Mesenchymal stem cell (in vitro differentiated cells and primary cell): Measurements from ENCODE around the gene INPP5F.
"Not testable (repeated sequence)": the region's sequence is repeated elsewhere in the genome, so short reads cannot be mapped to it uniquely, and the experiment has no call there.

Source experiments
- DNase-seq: peaks from one replicate; pipeline ENCODE4 v3.0.0-alpha.2; 2013
- H2AFZ ChIP-seq: one replicate; pipeline ENCODE4 v1.6.1; 2013; ENCODE audit warnings: low read depth, mild to moderate bottlenecking, control low read depth, inconsistent platforms, low read length, moderate library complexity
- H2AK5ac ChIP-seq: 2 replicates; pipeline ENCODE4 v1.6.1; 2013; ENCODE audit warnings: low read length, moderate library complexity, mild to moderate bottlenecking, inconsistent platforms; ENCODE audit not compliant: severe bottlenecking
- H2BK120ac ChIP-seq: one replicate; pipeline ENCODE4 v1.6.1; 2013; ENCODE audit warnings: low read depth, mild to moderate bottlenecking, inconsistent platforms, low read length, moderate library complexity
- H2BK12ac ChIP-seq, 2 experiments: one replicate each; pipeline ENCODE4 v1.6.1; 2013; ENCODE audit warnings: inconsistent platforms in 2 of 2, low read length in 2 of 2, mild to moderate bottlenecking in 2 of 2, moderate library complexity in 2 of 2, control low read depth in 1 of 2
- H2BK15ac ChIP-seq: one replicate; pipeline ENCODE4 v1.6.1; 2013; ENCODE audit warnings: mild to moderate bottlenecking, low read depth, inconsistent platforms; ENCODE audit not compliant: poor library complexity, severe bottlenecking
- H2BK5ac ChIP-seq: 2 replicates; pipeline ENCODE4 v1.6.1; 2013; ENCODE audit warnings: low read depth, mild to moderate bottlenecking, low read length, control low read depth, inconsistent platforms; ENCODE audit not compliant: poor library complexity, severe bottlenecking
- H3K14ac ChIP-seq, 2 experiments: one replicate each; pipeline ENCODE4 v1.6.1; 2013; ENCODE audit warnings: inconsistent platforms in 2 of 2, low read length in 2 of 2, control low read depth in 1 of 2, mild to moderate bottlenecking in 1 of 2, moderate library complexity in 1 of 2
- H3K18ac ChIP-seq, 2 experiments: one replicate each; pipeline ENCODE4 v1.6.1; 2013; ENCODE audit warnings: inconsistent platforms in 2 of 2, low read length in 2 of 2, control low read depth in 1 of 2, low read depth in 1 of 2, mild to moderate bottlenecking in 1 of 2
- H3K23ac ChIP-seq, 2 experiments: one replicate each; pipeline ENCODE4 v1.6.1; 2013; ENCODE audit warnings: inconsistent platforms in 2 of 2, low read length in 2 of 2, mild to moderate bottlenecking in 2 of 2, moderate library complexity in 2 of 2, control low read depth in 1 of 2
- H3K27ac ChIP-seq: 2 replicates; pipeline ENCODE4 v1.5.1; 2013; ENCODE audit warnings: mild to moderate bottlenecking, moderate library complexity, low read length, control low read depth, inconsistent platforms; ENCODE audit not compliant: poor library complexity, severe bottlenecking
- H3K27me3 ChIP-seq, 2 experiments: 2 replicates each; pipeline versions ENCODE4 v1.6.1 to v1.7.0; 2013; ENCODE audit warnings: low read length in 2 of 2, mild to moderate bottlenecking in 2 of 2, moderate library complexity in 2 of 2, control low read depth in 1 of 2, inconsistent platforms in 1 of 2; ENCODE audit not compliant: control insufficient read depth in 1 of 2, insufficient read depth in 1 of 2
- H3K36me3 ChIP-seq, 2 experiments: 2 replicates each; pipeline versions ENCODE4 v1.6.1 to v1.7.0; 2013; ENCODE audit warnings: low read length in 2 of 2, control low read depth in 1 of 2, inconsistent platforms in 1 of 2, low read depth in 1 of 2, mild to moderate bottlenecking in 1 of 2; ENCODE audit not compliant: insufficient read depth in 2 of 2, control insufficient read depth in 1 of 2
- H3K4ac ChIP-seq, 2 experiments: one replicate each; pipeline ENCODE4 v1.6.1; 2013; ENCODE audit warnings: inconsistent platforms in 2 of 2, low read length in 2 of 2, mild to moderate bottlenecking in 2 of 2, moderate library complexity in 2 of 2, control low read depth in 1 of 2, low read depth in 1 of 2
- H3K4me1 ChIP-seq: 2 replicates; pipeline ENCODE4 v1.6.1; 2013; ENCODE audit warnings: low read depth, low read length, control low read depth; ENCODE audit not compliant: control insufficient read depth, insufficient read depth
- H3K4me2 ChIP-seq: 2 replicates; pipeline ENCODE4 v1.6.1; 2013; ENCODE audit warnings: low read length, mild to moderate bottlenecking, inconsistent platforms; ENCODE audit not compliant: poor library complexity, severe bottlenecking
- H3K4me3 ChIP-seq, 2 experiments: 2 replicates each; pipeline versions ENCODE4 v1.5.1 to v1.7.0; 2013; ENCODE audit warnings: low read length in 2 of 2, mild to moderate bottlenecking in 2 of 2, control low read depth in 1 of 2, low read depth in 1 of 2; ENCODE audit not compliant: insufficient read depth in 1 of 2
- H3K79me1 ChIP-seq: replicated peaks from 2 replicates; pipeline ENCODE4 v1.6.1; 2013; ENCODE audit warnings: mild to moderate bottlenecking, control low read depth, low read length, inconsistent platforms; ENCODE audit not compliant: poor library complexity, severe bottlenecking
- H3K9ac ChIP-seq: 2 replicates; pipeline ENCODE4 v1.7.0; 2013; ENCODE audit warnings: mild to moderate bottlenecking, low read length, moderate library complexity
- H3K9me3 ChIP-seq: 2 replicates; pipeline ENCODE4 v1.7.0; 2013; ENCODE audit warnings: mild to moderate bottlenecking, low read length; ENCODE audit not compliant: control insufficient read depth
- H4K8ac ChIP-seq: one replicate; pipeline ENCODE4 v1.6.1; 2013; ENCODE audit warnings: inconsistent platforms, mild to moderate bottlenecking, low read length, moderate library complexity
- H4K91ac ChIP-seq: one replicate; pipeline ENCODE4 v1.6.1; 2013; ENCODE audit warnings: mild to moderate bottlenecking, low read length, inconsistent platforms
- WGBS: methylation state at CpG from one replicate; pipeline ENCODE4 v1.1.7; 2013; ENCODE audit warnings: mixed read lengths; 5-methylcytosine and 5-hydroxymethylcytosine counted together

INPP5F gene

DNA sequence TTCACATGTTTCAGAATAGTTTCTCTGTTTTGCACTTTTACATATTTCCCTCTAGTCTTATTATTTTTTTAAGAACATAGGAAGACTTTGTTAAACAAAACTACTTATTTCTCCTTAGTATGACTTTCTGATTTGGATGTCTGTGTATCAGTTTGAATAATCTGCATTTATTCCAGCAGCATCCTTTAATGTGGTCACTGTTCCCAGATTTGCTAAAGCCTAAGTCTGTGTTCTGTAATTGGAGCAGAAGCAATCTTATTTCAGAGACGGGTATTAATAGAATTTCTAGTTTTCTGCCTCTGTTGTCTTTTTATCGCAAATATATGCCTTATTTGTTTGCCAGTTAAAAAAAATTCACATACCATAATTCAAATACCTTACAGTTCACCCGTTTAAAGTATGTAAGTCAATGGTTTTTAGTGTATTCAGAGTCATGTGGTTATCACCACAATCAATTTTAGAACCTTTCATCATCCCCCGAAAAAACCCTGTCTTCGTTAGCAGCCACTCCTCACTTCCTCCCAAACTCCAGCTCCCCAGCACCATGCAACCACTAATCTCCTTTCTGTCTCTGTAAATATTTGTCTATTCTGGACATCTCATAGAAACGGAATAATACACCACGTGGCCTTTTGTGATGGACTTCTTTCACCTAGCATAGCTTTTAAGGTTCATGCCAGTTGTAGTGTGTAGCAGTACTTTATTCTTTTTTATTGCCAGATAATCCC, 58.7 kb downstream of the INPP5F start:
- no peak overlapping the region for H3K9ac ChIP-seq
- peak; percentile 46 for DNase-seq
- no peak overlapping the region for H3K27ac ChIP-seq
- H3K23ac ChIP-seq = no peak overlapping the region
- no peaks in the 10 kb centered on the region for H3K9me3 ChIP-seq
- H3K27me3 ChIP-seq = no peaks in the 10 kb centered on the region
- no peak overlapping the region for H2AFZ ChIP-seq
- H3K4me2 ChIP-seq = no peak overlapping the region
- no peak overlapping the region for H3K14ac ChIP-seq
- H2BK120ac ChIP-seq = no peak overlapping the region
- H2BK15ac ChIP-seq = no peak overlapping the region
- H3K4me1 ChIP-seq = peaks cover 2% of the 10 kb centered on the region
- no peak overlapping the region for H3K4me3 ChIP-seq
- H2BK5ac ChIP-seq = no peak overlapping the region
- H2AK5ac ChIP-seq = no peak overlapping the region
- no peak overlapping the region for H4K8ac ChIP-seq
- no peak overlapping the region for H3K4ac ChIP-seq
- H3K36me3 ChIP-seq = no peaks in the 10 kb centered on the region
- H3K79me1 ChIP-seq = peaks cover 6% of the 10 kb centered on the region
- no peak overlapping the region for H3K18ac ChIP-seq
- H4K91ac ChIP-seq = no peak overlapping the region
- WGBS = 20% methylated on average over 3 of the region's 7 CpGs
- no peak overlapping the region for H2BK12ac ChIP-seq

DNA sequence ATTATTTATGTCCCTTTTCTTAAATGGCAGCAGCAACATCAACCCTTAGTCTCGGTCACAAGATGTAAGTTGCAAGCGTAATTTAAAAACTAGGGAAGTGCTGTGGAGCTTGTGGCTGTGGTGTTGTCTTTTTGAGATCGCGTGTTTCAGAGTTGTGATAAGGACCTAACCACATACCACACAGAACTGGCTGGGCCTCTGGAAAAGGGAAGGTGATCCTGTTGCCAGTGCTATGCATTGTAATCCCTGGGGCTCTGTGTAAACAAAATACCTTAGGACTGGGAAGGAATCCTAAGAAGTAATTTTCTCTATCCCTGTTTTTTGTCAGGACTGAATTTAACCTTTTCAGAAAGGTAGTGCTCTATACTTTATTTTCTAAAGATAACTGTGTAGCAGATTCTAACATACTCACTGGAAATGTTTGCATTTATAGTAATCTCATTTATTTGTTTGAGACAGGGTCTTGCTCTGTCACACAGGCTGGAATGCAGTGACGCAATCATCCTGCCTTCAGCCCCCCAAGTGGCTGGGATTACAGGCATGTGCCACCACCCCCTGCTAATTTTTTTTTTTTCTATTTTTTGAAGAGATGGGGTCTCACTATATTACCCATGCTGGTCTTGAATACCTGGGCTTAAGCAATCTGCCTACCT, 60.4 kb downstream of the INPP5F start:
- Histone ChIP-seq H3K4me1 (peaks cover 2% of the 10 kb centered on the region), H3K27ac (no peak overlapping the region), H3K27me3 (no peaks in the 10 kb centered on the region), H3K9me3 (no peaks in the 10 kb centered on the region), H3K4me3 (no peak overlapping the region), H3K79me1 (peaks cover 5% of the 10 kb centered on the region), H4K8ac (no peak overlapping the region), H3K36me3 (no peaks in the 10 kb centered on the region), H3K14ac (no peak overlapping the region), H2BK15ac (no peak overlapping the region), H3K4me2 (no peak overlapping the region), H4K91ac (no peak overlapping the region), H2AFZ (no peak overlapping the region), H2BK120ac (no peak overlapping the region), H2BK12ac (no peak overlapping the region), H2BK5ac (no peak overlapping the region), H3K4ac (no peak overlapping the region), H3K23ac (no peak overlapping the region), H2AK5ac (no peak overlapping the region), H3K18ac (no peak overlapping the region), H3K9ac (no peak overlapping the region)
- DNase-seq = peak; percentile 81
- 34% methylated on average over 3 of the region's 5 CpGs for WGBS

DNA sequence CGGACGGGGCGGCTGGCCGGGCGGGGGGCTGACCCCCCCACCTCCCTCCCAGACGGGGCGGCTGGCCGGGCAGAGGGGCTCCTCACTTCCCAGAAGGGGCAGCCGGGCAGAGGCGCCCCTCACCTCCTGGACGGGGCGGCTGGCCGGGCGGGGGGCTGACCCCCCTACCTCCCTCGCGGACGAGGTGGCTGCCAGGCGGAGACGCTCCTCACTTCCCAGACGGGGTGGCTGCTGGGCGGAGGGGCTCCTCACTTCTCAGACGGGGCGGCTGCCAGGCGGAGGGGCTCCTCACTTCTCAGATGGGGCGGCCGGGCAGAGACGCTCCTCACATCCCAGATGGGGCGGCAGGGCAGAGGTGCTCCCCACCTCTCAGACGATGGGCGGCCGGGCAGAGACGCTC, 69.3 kb downstream of the INPP5F start:
- over 99% methylated on average over 16 of the region's 32 CpGs for whole genome bisulfite sequencing
- H4K8ac ChIP-seq, H2BK12ac ChIP-seq, H3K27me3 ChIP-seq, H2BK120ac ChIP-seq, H2AK5ac ChIP-seq, H2BK5ac ChIP-seq, H3K4ac ChIP-seq, H3K4me3 ChIP-seq, H4K91ac ChIP-seq, H3K4me1 ChIP-seq, H3K9me3 ChIP-seq, H3K27ac ChIP-seq, H2AFZ ChIP-seq, H3K9ac ChIP-seq, H3K4me2 ChIP-seq, H2BK15ac ChIP-seq, H3K79me1 ChIP-seq, H3K23ac ChIP-seq, H3K14ac ChIP-seq, H3K18ac ChIP-seq, DNase-seq: not testable (repeated sequence)
- H3K36me3 ChIP-seq = peaks cover 0 to 11% of the 10 kb centered on the region in 2 experiments

DNA sequence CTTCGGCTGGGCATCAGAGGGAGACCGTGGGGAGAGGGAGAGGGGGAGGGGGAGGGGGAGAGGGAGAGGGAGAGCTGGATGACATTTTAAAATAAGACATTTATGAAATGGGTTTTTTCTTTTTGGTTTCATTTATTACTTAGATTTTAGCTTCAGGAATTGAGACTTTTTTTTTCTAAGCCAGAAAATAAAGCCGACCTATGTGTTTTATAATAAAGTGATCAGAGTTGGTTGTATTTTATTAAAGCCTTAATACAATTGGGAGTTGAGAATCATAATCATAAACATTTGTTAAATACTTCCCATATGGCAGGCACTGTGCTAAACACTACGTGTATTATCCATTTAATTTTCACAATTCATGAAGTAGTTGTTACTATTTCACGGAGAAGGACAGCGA, 70.2 kb downstream of the INPP5F start:
- Histone ChIP-seq H4K8ac (no peak overlapping the region), H2AK5ac (no peak overlapping the region), H3K27me3 (no peaks in the 10 kb centered on the region), H3K4me1 (peaks cover 2% of the 10 kb centered on the region), H3K4me2 (no peak overlapping the region), H2BK12ac (no peak overlapping the region), H2AFZ (no peak overlapping the region), H2BK15ac (no peak overlapping the region), H3K14ac (no peak overlapping the region), H3K9me3 (no peaks in the 10 kb centered on the region), H3K27ac (no peak overlapping the region), H3K9ac (no peak overlapping the region), H3K36me3 (peaks cover 0 to 11% of the 10 kb centered on the region in 2 experiments), H3K79me1 (no peaks in the 10 kb centered on the region), H3K18ac (no peak overlapping the region), H3K4ac (no peak overlapping the region), H4K91ac (no peak overlapping the region), H3K23ac (no peak overlapping the region), H2BK5ac (no peak overlapping the region), H3K4me3 (no peak overlapping the region), H2BK120ac (no peak overlapping the region)
- 93% methylated on average over 5 of the region's 6 CpGs for WGBS
- no peak for DNase-seq
